ENCODE data around the gene HGS.

- TF ChIP-seq, protein P1, sequence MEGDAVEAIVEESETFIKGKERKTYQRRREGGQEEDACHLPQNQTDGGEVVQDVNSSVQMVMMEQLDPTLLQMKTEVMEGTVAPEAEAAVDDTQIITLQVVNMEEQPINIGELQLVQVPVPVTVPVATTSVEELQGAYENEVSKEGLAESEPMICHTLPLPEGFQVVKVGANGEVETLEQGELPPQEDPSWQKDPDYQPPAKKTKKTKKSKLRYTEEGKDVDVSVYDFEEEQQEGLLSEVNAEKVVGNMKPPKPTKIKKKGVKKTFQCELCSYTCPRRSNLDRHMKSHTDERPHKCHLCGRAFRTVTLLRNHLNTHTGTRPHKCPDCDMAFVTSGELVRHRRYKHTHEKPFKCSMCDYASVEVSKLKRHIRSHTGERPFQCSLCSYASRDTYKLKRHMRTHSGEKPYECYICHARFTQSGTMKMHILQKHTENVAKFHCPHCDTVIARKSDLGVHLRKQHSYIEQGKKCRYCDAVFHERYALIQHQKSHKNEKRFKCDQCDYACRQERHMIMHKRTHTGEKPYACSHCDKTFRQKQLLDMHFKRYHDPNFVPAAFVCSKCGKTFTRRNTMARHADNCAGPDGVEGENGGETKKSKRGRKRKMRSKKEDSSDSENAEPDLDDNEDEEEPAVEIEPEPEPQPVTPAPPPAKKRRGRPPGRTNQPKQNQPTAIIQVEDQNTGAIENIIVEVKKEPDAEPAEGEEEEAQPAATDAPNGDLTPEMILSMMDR (IDR thresholded peaks at IDR 0.05; ENCODE audit: insufficient read depth, low read length), result no peak
- no peak for TF ChIP-seq GABPA (IDR thresholded peaks at IDR 0.05; ENCODE audit: low read depth)
Observed at GRCh38 chr17:81715107-81715871, 31.5 kb downstream of the HGS start.
